ENCODE data around the gene ASS1.
"Not testable (repeated sequence)": the region's sequence is repeated elsewhere in the genome, so short reads cannot be mapped to it uniquely, and the experiment has no call there.

The ASS1 gene

DNA sequence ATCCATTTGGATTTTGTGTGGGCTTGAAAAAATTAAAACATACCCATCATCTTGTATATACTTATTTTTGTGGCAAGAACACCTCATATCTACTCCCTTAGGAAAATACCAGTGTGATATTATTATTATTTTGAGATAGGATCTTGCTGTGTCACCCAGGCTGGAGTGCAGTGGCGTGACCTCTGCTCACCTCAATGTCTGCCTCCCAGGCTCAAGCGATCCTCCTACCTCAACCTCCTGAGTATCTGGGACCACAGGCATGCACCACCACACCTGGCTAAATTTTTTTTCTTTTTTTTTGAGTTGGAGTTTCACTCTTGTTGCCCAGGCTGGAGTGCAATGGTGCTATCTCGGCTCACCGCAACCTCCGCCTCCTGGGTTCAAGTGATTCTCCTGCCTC, 10.1 kb upstream of the ASS1 start:
- not testable (repeated sequence) for DNase-seq (ENCODE audit: low spot score)

DNA sequence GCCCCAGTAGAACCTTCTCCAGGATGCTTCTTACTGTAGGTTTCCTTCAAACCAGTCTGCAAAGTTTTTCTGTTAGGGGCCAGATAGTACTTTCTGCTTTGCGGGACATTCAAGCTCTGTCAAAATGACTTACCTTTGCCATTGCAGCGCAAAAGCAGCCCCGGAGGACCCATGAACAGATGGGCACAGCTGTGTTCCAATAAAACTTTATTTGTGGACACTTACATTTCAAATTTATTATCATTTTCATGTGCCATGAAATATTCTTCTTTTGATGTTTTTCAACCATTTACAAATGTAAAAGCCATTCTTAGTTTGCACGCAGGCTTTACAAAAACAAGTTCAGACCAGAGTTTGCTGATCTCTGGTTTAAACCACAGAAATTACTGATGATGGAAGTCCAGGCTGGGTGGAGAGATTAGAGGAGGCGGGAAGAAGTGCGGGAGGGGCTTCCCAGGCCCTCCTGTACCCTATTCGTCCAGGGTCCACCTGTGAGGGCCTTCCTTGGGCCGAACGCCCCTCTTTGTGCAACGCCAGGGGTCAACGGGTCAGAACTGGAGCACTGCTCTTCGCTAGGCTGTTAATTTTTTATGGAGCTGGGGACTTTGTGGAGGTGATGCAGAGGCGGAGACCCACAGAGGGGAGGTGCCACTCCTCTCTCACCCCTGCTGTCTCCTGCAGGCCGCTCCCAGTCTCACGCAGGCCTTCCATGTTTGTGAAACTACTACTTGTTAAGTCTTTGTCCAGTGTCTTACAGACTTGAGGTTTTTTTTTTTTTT, 7.6 kb upstream of the ASS1 start:
- DNase-seq (ENCODE audit: low spot score): no peak

DNA sequence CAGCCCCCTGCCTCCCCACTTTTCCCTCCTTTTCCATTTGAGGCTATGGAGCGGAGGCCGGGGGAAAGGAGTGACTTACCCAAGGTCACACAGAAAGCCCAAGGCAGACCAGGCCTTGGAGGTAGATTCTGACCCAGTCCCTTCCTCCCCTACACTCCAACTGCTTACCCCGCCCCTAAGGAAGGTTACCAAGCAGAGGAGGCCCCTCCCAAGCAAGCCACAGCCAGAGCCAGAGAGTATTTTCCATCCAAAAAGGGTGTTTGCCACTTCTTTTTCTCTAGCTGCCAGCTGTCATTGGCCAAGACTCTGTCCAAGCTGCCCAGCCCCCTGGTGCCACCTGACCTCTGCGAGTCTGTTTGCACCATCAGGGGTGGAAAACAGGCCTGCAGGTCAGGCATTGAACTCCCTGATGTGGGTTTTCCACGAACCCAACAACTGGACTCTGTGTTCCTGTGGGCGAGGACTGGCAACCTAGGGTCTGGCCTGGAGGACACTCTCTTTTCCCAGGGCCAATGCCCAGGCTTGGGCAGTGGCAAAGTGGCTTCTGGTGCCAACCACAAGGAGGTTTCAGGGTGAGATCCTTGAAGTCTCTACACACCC, 6.3 kb upstream of the ASS1 start:
- DNase-seq (ENCODE audit: low spot score): no peak

DNA sequence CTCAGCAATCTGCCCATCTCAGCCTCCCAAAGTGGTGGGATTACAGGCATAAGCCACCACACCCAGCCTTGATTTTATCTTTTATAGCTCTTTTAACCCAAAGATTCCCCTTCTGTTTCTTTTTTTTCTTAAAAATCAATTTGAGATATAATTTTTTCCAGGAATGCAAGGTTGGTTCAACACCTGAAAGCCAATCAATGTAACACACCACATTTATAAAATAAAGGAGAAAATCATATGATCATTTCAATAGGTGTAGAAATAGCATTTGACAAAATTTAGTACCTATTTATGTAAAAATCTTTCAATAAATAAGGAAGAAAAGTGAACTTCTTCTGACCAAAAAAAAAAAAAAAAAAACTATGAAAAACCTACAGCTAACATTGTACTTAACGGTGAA, 3.7 kb upstream of the ASS1 start:
- no peak for DNase-seq (ENCODE audit: low spot score)

DNA sequence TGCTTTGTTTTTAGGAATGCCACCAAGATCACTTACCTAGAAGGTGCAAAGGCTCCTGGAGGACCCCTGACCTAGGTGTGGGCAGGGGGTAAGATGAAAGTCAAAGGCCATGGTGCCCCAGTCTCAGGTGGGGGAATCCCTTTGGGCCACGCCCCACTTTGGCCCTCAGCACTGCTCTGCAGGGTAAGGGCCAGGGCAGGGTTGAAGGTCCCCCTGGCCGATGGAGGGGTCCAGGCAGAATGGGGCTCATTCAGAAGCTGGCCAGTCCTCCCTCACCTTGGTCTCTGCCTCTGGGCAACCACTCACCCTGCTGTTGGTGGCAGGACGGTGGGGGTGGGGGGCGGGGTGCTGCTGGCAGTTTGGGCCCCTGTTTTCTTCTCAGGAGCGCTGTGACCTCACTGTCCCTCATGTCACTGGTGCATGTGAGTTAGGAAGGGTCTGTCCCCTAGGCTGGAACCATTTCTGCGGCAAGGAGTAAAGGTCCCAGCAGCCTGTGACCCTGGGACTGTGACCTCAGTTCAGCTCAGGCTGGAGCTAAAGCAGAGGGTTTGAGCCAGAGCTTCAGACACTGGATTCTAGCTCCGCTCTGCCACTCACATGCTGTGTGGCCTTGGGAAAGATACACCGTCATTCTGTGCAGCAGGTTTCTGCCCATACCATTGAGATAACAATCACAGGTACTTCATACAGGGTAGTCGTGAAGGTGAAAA, 1.9 kb upstream of the ASS1 start:
- DNase-seq (ENCODE audit: low spot score): no peak

DNA sequence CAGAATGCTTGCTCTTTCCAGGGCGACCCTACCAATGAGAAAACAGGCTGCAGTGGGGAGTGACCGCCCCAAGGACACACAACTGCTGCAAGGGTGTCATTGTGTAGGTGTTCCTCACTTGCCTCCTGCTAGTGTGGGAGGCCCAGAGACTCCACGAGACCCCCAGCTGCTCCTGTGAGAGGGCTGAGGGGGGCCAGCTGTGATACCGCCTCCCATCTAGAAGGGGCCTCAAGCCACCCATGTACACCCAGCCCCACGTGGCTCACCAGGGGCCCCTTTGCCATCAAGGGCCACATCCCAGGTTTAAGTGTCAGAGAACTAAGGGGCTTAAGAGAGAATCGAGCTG, 1.3 kb upstream of the ASS1 start:
- no peak for DNase-seq (ENCODE audit: low spot score)

DNA sequence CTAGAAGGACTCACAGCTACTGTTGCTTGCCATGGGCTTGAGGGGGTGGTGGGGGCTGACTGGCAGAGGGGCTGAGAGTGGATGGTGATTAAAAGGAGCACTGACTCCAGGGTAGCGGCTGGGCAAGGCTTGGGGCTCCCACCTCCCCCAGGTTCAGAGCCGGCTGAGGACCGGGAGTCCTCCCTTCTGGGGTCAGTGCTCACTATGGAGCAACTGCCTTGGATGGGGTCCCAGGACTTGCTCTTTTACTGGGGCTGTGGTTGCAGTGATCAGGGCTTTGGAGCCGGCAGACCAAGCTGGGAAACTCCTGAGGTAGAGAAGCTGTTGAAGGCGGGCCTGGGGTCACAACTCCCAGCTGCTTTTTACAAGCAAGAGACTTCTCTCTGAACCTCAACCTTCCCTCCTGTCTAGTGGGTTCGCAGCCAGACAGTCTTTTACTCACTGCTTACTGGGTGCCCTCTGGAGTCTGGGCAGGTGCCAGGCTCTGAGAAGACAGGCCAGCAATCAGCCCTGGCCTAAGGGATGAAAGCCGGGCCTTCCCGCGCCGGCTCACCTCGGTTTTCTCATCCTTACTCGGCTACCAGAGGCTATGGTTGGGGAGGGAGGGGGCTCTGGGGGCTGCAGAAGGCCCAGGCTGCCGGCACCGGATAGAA, 795 bp upstream of the ASS1 start:
- DNase-seq (ENCODE audit: low spot score): no peak

DNA sequence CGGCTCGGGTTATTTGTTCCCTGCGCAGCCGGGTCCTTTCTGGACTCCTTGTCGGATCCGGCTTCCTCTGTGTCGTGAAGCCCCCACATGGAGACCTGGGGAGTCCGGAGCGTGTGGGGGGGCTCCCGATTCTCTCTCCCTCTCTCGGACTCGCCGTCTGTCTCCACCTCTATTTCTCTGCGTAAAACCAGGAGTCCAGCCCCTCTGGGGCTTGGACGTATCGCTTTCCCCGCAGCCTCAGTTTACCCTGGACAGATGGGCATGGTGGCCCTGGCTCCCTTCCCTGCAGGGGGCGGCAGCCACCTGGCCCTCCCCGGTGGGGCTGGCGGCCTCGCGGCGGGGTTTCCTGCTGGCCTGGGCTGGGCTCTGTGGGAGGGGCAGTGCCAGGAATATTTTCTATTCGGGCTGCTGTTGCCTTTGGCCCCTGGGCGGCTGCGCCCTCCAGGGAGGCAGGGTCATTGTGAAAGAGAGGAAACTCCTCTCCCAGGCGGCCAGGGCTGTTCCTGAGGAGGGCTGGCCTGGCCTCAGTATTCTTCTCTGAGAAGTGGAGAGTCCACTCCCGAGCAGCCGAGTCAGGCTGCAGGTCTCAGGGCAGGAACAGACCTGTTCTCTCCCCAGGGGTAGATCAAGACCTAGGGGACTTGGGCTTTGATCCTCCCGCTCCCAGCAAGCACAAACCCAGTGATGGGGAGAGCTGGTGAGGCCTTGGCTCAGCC, 665 bp downstream of the ASS1 start:
- DNase-seq (ENCODE audit: low spot score): no peak

DNA sequence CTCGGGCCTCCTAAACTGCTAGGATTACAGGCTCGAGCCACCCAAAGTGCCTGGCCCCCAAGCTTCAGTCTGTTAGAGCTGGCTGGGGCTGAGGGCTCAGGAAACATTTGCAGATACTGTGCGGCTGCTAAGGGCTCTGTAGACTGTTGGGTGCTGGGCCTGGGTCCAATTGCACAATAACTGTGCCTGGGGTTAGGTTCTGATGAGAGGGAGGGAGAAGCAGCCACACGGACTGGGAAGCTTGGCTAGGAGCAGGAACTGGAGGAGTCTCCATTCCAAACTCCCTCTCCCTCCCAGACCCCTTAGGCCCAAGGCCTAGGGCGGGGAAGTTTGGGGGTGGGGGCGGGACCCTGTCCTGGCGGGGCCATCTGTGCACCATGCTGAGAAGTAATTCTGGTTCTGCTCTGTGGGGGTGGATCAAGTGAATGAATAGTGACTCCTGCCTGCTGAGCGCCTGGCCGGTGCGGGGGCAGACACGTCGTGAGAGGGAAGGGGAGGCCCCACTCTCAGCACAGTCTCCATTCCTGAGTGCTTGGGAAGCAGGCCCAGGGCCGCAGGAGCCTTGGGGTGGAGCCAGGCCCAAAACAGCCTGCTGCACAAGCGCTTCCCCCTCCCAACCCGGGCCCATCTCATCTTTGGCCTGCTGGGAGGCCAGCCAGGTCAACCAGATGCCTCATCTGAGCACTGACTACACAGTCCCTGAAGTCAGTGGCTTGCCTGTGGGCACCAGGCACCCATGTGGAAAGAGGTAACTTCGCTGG, 1.5 kb downstream of the ASS1 start:
- no peak for DNase-seq (ENCODE audit: low spot score)

DNA sequence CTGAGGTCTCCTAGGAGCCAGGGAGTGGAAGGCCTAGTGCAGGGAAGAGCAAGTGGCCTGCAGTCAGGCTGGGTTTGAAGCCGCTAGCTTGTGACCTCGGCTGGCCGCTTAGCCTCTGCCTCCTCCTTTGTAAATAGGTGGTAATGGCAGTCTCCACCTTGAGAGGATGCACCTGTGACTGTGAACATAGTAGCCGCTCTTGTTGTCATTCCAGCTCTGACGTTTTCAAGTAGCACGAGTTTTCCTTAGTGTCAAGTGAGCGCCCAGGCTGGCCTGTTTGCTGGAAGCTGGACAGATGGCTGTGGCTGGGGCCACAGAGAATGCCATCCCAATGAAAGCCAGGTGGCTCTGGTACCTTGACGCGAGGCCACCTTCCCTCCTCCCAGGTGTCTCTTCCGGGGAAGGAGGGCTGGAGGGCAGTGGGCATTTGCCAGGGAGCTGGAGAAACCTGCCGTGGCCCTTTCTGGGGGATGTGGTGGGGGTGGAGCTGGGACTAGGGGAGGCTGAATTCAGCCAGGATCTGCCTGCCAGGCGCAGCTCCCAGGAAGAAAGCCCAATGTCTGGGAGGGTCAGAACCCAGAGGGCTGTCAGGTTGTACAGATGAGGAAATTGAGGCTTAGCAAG, 2.5 kb downstream of the ASS1 start:
- no peak for DNase-seq (ENCODE audit: low spot score)

DNA sequence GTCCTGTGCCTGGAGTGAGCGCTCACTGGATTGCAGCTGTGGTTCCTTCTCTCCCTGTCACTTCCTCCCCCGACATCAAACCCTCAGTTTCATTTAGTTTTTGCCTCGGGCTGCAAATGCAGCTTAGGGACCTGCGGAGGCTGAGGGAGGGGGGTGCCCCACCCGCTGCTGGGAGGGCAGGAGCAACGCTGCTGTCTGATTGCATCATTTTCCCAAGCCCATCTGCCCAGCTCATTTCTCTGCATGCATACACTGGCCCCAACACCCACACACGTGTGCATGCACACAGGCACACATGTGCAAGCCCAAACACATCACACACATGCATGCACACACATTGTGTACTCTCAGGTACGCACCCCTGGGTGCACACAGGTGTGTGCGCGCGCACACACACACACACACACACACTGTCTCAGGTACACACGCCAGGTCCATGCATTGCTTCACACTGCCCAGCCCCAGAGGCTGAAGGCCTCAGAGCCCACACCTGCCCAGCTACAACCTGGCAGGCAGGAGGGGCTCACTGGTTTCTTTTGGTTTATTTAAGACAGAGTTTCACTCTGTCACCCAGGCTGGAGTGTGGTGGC, 3.4 kb downstream of the ASS1 start:
- DNase-seq (ENCODE audit: low spot score): peak; percentile 33

DNA sequence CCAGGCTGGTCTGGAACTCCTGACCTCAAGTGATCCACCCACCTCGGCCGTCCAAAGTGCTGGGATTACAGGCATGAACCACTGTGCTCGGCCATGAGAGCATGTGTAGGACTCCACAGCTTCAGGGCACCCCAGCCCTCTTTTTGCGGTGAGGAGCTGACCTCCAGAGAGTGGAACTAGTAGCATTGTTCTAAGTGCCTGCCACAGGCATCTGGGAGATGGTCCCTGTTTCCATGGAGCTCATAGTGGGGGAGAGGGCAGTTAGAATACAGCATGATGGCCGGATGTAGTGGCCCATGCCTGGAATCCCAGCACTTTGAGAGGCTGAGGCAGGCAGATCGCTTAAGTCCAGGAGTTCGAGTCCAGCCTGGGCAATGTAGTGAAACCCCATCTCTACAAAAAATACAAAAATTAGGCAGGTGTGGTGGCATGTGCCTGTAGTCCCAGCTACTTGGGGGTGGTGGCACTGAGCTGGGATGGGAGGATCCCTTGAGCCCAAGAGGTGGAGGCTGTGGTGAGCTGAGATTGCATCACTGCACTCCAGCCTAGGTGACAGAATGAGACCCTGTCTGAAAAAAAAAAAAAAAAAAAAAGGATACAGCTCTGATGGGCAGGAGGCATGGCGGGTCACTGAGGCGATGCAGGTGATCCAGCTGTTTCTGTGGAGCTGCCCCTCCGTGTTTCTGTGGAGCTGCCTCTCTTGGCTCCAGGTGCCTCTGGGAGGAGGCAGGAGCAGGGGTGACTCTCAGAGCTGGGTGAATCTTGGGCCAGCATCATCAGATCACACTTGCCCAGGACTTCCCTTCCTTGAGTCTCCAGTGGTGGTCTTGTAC, 4.2 kb downstream of the ASS1 start:
- DNase-seq (ENCODE audit: low spot score): no peak

DNA sequence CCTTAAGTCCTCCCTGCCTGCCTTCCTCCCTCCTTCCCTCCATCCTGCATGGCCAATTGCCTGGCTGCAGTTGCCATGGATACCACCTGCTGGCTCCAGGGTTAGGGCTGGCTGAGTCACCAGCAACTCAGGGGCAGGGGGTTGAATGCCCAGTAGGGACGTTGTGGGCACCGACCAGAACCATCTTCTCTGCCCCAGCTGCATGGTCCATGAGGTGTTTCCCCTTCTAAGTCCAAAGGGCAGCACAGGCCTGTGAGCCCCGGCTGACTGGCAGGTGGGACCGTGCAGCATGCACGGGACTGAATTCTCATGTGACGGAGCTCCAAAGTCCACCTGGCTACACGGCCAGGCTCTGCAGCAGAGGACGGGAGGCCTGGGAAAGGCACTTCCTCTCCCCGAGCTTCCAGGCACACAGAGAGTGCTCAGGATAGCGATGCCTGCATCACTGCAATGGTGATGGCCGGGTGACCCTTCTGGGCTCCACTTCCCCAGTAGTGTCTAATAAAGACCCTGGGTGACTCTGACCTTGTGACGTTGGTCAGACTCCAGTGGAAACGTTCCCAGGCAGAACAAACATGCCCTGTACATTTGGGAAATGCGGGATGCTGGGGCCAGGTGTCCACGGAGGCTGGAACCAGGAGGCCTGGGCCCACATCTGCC, 5.7 kb downstream of the ASS1 start:
- DNase-seq (ENCODE audit: low spot score): no peak

DNA sequence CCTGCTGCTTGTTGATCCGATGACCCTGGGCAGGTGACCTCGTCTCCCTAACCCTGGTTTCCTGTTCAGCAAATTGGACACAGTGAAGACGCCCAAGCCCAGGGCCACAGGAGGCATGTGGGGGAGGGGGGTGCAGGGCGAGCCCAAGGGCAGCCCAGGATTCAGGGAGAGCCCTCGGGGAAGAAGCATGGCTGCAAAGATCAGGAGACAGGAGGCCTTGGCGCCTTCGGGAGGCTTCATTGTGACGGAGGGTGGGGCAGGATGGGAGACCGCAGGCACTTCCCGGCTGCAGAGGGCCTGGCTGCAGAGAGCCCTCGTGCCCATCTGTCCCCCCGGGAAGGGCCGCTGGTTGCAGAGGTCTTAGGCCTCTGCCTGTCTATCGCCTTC, 6.2 kb downstream of the ASS1 start:
- no peak for DNase-seq (ENCODE audit: low spot score)

DNA sequence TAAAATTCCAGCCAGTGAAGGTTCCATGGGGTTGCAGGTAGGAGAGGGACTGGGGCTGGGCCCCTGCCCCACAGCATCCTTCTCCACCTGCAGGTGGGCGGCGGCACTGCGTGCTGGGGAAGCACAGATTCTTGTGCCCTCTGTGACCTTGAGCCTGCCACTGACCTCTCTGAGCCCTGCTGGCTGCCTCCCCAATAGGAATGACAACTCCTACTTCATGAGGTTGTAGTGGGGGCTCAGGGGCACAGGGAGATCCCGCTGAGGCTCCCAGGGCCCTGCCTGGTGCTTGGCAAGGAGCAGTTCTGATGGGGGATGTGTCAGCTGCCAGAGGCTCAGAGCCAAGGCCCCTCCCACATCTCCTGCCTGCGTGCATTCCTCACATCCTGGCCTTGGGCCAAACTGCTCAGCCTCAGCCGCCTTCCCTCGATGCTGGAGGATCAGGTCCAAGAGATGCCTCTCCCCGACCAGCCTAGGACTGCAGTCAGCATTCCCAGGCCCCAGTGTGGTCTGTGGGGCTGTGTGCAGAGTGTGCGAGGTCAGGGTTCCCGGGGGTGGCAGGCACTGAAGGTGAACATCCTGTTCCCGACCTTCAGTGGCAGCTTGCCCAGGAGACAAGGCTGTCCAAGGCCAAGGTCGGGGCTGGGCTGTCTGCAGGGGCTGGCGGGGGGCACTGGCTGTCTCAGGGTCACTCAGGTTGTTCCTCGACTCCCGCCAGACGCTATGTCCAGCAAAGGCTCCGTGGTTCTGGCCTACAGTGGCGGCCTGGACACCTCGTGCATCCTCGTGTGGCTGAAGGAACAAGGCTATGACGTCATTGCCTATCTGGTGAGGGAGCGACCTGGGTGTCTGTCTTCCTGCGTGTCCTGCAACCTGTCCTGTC, 7.0 kb downstream of the ASS1 start:
- DNase-seq (ENCODE audit: low spot score): no peak

DNA sequence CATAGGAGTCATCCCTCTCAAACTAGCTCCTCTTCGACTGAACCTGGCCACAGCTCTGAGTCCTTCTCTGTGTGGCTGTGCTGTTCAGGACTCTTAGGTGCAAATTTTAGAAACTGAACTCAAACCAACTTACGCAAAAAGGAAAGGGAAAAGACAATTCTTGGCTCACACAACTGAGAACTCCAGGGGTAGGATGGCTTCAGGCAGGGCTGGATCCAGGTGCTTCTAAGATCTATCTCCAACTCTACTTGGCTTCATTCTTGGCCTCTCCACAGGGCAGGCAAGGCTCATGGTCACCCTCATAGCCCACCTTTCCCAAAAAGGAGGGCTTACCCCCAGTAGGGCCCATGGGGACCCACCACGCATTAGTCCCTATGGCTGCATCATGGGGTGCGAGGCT, 8.1 kb downstream of the ASS1 start:
- DNase-seq (ENCODE audit: low spot score): no peak

DNA sequence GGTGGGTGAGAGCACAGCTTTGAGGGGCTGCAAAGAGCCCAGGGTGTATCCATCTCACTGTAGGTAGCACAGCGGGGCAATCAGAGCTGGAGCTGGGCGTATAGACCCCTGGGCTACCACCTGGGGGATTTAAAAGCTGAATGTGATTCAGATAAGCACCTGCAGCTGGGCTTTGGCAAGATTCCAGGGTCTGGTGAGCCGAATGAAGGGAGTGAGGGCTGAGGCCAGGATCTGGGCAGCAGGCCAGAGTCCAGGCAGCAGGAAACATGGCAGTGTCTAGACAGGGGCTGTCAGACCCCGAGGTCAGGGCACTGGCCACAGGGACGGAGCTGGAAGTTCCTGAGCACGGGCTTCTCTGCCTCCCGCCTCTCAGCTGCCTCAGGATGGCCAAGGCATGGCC, 8.7 kb downstream of the ASS1 start:
- no peak for DNase-seq (ENCODE audit: low spot score)

DNA sequence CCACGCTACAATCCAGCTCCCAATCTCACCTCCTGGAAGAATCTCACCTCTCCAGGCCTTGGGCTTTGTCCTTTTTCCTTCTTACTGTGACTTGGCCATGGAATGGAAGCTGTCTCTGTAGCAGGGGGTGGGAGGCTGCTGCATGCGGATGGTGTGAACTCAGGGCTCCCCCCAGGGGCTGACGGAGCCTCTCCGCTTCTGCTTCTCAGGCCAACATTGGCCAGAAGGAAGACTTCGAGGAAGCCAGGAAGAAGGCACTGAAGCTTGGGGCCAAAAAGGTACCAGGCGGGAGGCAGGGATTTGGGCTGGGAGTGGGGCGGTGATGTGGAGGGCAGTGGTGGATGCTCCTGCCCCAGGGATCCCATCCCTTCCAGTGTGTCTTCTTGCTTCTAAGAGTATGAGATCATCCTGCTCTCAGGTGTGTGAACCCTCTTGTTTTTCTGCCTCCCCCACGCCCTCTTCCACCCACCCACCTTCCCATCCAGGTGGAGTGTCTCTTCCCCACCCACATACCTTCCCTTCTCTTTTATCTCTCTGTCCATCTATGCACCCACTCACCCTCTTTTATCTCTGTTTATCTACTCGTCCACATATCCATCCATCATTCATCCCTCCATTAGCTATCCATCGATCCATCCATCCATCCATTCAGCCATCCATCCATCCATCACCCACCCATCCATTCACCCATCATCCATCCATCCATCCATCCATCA, 9.5 kb downstream of the ASS1 start:
- no peak for DNase-seq (ENCODE audit: low spot score)
